GM10266 (cell line): Measurements from ENCODE around the gene TMEM140.
A peak's percentile ranks its signal among the peaks of the same experiment; 100 is the strongest.
"Not testable (repeated sequence)": the region's sequence is repeated elsewhere in the genome, so short reads cannot be mapped to it uniquely, and the experiment has no call there.

Experiments
- DNase-seq: peaks from one replicate; pipeline ENCODE4 v3.0.0; 2012; ENCODE audit errors: extremely low spot score
- CTCF ChIP-seq: IDR thresholded peaks from 2 replicates; pipeline ENCODE4 v1.5.1; 2012; ENCODE audit warnings: mild to moderate bottlenecking, low read depth; ENCODE audit not compliant: control insufficient read depth, insufficient read depth; ENCODE audit errors: missing control alignments

Gene TMEM140

GRCh38 chr7:135211179-135211945 is 63.5 kb downstream of the TMEM140 start, which contains the start of gene WDR91:
Gene WDR91, minus strand, starts transcription at chr7:135211526. Its CDS starts 24 bp downstream, at chr7:135211502.
- TF ChIP-seq CTCF, result peak; percentile 17
- DNase-seq, result peak; percentile 100

GRCh38 chr7:135211946-135212685 is 64.2 kb downstream of the TMEM140 start:
- DNase-seq, result not testable (repeated sequence)

GRCh38 chr7:135213831-135214230 is 66.0 kb downstream of the TMEM140 start:
- no peak for DNase-seq
- no peak for TF ChIP-seq CTCF

GRCh38 chr7:135215180-135215579 is 67.3 kb downstream of the TMEM140 start:
- no peak for DNase-seq
- TF ChIP-seq CTCF, result no peak

GRCh38 chr7:135215698-135216097 is 67.8 kb downstream of the TMEM140 start:
- DNase-seq, result no peak
- TF ChIP-seq CTCF, result no peak
